ENCODE measurements around the gene TSPAN6.

TSPAN6 gene

GRCh38 chrX:100677611-100678181 lies 41.1 kb upstream of the TSPAN6 start:
- in situ Hi-C loops (cut with HindIII; ENCODE audit: low sequenced_read_pairs): loop anchor here (5.0 kb wide), 1 partner anchor 40 kb away; the partner anchor contains the start of gene TSPAN6
- DNase-seq (ENCODE audit: low read depth): peak; percentile 11
- H3K4me3 ChIP-seq (ENCODE audit: low read depth, low read length): no peak overlapping the region
- TF ChIP-seq CTCF (IDR thresholded peaks at IDR 0.05; ENCODE audit: low read depth, low read length, missing control alignments): no peak

GRCh38 chrX:100674705-100675104 lies 38.1 kb upstream of the TSPAN6 start:
- in situ Hi-C loops (cut with HindIII; ENCODE audit: low sequenced_read_pairs): loop anchor here (5.0 kb wide), 1 partner anchor 37 kb away; the partner anchor contains the start of gene TSPAN6
- TF ChIP-seq CTCF (IDR thresholded peaks at IDR 0.05; ENCODE audit: low read depth, low read length, missing control alignments): no peak
- no peak overlapping the region for H3K4me3 ChIP-seq (ENCODE audit: low read depth, low read length)
- no peak for DNase-seq (ENCODE audit: low read depth)

- TF ChIP-seq CTCF (IDR thresholded peaks at IDR 0.05; ENCODE audit: low read depth, low read length, missing control alignments): no peak
- no peak overlapping the region for H3K4me3 ChIP-seq (ENCODE audit: low read depth, low read length)
- in situ Hi-C loops (cut with HindIII; ENCODE audit: low sequenced_read_pairs): no loop called here
- peak; percentile 12 for DNase-seq (ENCODE audit: low read depth)
Observed at GRCh38 chrX:100673397-100673953, 36.9 kb upstream of the TSPAN6 start.

GRCh38 chrX:100672966-100673365 lies 36.4 kb upstream of the TSPAN6 start:
- H3K4me3 ChIP-seq (ENCODE audit: low read depth, low read length): no peak overlapping the region
- in situ Hi-C loops (cut with HindIII; ENCODE audit: low sequenced_read_pairs): no loop called here
- no peak for DNase-seq (ENCODE audit: low read depth)
- TF ChIP-seq CTCF (IDR thresholded peaks at IDR 0.05; ENCODE audit: low read depth, low read length, missing control alignments): no peak

GRCh38 chrX:100663642-100664041 lies 27.0 kb upstream of the TSPAN6 start:
- H3K4me3 ChIP-seq (ENCODE audit: low read depth, low read length): no peak overlapping the region
- no peak for DNase-seq (ENCODE audit: low read depth)
- in situ Hi-C loops (cut with HindIII; ENCODE audit: low sequenced_read_pairs): no loop called here
- TF ChIP-seq CTCF (IDR thresholded peaks at IDR 0.05; ENCODE audit: low read depth, low read length, missing control alignments): no peak

- in situ Hi-C loops (cut with HindIII; ENCODE audit: low sequenced_read_pairs): no loop called here
- no peak for TF ChIP-seq CTCF (IDR thresholded peaks at IDR 0.05; ENCODE audit: low read depth, low read length, missing control alignments)
- no peak overlapping the region for H3K4me3 ChIP-seq (ENCODE audit: low read depth, low read length)
- no peak for DNase-seq (ENCODE audit: low read depth)
Observed at GRCh38 chrX:100662796-100663195, 26.2 kb upstream of the TSPAN6 start.
